ENCODE measurements around the gene ORAI2. TPM values are rescaled to one million over a fixed set of nuclear protein-coding genes. Genes with fewer than 3 reads are reported as not detected.

Gene ORAI2
- total and polyA plus RNA-seq, 9 donors = 3.2 to 18.9 (median 15.6) TPM

DNA sequence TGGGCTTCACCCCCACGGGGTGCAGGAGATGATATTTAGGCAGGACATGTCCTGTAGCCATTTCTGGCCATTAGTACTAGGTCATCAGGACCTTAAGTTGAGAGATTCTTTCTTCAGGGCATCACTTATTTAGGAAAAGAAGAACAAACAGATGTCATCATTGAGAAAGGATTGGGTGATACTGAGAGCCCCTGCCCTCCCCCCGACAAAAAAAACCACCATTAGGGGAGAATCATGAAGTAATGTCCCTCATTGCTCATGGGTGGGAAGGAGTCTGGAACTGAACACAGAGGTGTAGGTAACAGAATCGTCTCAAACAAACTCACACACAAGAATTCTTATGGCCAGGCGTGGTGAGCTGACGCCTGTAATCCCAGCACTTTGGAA lies 6.4 kb upstream of the ORAI2 start:
- TF ChIP-seq CTCF (IDR thresholded peaks at IDR 0.05) (no peak), POLR2A (IDR thresholded peaks at IDR 0.05) (no peak), EP300 (IDR thresholded peaks at IDR 0.05) (no peak)
- H3K27me3 ChIP-seq = no peaks in the 10 kb centered on the region
- intact Hi-C loops (cut with DNase I) = no loop called here
- WGBS, 3 donors = 80 to 85% (median 83%) methylated on average over 5 of the region's 5 CpGs
- no peaks in the 10 kb centered on the region for H3K36me3 ChIP-seq
- no peak overlapping the region for H3K27ac ChIP-seq
- H3K4me3 ChIP-seq = no peak overlapping the region
- no peak for DNase-seq
- H3K9me3 ChIP-seq = no peaks in the 10 kb centered on the region
- no peaks in the 10 kb centered on the region for H3K4me1 ChIP-seq (ENCODE audit: insufficient read depth)

DNA sequence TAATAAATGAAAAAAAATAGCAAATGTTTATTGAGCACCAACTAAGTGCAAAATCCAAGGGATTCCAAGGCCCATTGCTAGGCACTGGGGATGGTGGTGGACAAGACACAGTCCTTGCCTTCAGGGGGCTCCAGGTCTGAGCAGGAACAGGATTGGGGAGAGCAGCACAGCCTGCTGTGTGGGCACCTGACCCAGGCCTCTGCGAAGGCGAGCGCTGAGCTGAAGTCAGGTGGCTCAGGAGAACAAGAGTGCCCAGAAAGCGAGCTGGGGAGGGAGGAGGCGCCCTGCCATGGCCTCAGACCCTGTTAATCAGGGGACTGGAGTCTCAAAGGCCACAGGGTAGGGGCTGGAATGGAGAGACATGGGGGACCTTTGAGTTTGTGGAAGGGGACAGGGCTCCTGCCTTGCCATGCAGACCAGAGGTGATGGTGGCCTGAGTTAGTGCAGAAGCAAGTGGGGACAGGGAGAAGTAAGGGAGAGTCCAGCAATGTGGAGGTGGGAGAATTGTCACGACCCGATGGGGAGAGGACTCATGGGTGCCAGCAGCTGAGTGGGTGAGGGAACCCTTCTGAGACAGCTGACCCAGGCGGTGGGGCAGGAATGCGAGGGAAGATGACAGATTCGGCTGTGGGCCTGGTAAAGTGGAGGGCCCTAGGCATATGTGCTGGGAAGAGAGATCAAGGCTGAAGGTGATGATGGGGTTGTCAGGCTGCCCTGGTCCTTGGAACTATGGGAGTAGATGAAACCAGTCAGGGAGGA lies 4.1 kb upstream of the ORAI2 start:
- no peaks in the 10 kb centered on the region for H3K36me3 ChIP-seq
- H3K27me3 ChIP-seq = no peaks in the 10 kb centered on the region
- no peak overlapping the region for H3K27ac ChIP-seq
- H3K4me3 ChIP-seq = no peak overlapping the region
- DNase-seq = no peak
- H3K4me1 ChIP-seq (ENCODE audit: insufficient read depth) = peaks cover 3% of the 10 kb centered on the region
- TF ChIP-seq CTCF (IDR thresholded peaks at IDR 0.05) (no peak), EP300 (IDR thresholded peaks at IDR 0.05) (no peak), POLR2A (IDR thresholded peaks at IDR 0.05) (no peak)
- WGBS, 3 donors = 88 to 90% (median 89%) methylated on average over 10 of the region's 10 CpGs
- H3K9me3 ChIP-seq = no peaks in the 10 kb centered on the region
- intact Hi-C loops (cut with DNase I) = no loop called here

- intact Hi-C loops (cut with DNase I) = no loop called here
- no peak overlapping the region for H3K27ac ChIP-seq
- 47 to 58% (median 55%) methylated on average over 17 of the region's 17 CpGs for WGBS, 3 donors
- H3K27me3 ChIP-seq = no peaks in the 10 kb centered on the region
- peaks cover 5% of the 10 kb centered on the region for H3K4me1 ChIP-seq (ENCODE audit: insufficient read depth)
- no peak for DNase-seq
- no peaks in the 10 kb centered on the region for H3K36me3 ChIP-seq
- H3K9me3 ChIP-seq = no peaks in the 10 kb centered on the region
- TF ChIP-seq CTCF (IDR thresholded peaks at IDR 0.05) (no peak), EP300 (IDR thresholded peaks at IDR 0.05) (no peak), POLR2A (IDR thresholded peaks at IDR 0.05) (no peak)
- H3K4me3 ChIP-seq = no peak overlapping the region
These were observed 1.6 kb upstream of the ORAI2 start for GRCh38 chr7:102431617-102432298.

DNA sequence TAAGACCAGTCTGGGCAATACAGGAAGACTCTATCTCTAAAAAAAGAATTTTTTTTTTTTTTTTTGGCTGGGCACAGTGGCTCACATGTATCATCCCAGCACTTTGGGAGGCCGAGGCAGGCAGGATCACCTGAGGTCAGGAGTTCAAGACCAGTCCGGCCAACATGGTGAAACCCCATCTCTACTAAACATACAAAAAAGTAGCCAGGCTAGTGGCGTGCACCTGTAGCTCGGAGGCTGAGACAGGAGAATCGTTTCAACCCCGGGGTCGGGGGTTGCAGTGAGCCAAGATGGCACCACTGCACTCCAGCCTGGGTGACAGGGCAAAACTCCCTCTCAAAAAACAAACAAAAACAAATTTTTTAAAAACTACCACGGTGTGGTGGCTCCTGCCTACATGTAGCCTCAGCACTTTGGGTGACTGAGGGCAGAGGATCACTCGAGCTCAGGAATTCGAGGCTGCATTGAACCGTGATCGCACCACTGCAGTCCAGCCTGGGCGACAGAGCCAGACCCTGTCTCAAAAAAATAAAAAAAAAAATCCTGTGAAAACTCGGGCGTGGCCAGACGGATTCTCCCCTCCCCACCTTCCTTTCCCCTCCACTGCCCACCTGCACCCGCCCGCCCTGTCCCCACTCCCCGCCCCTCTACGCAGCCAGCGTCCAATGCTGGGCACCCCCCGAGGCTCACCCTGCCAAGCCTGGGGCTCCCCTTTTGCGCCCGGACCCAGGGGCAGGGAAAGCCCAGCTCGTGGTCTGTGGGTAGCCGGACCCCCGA lies 745 bp upstream of the ORAI2 start:
- Histone ChIP-seq H3K9me3 (no peaks in the 10 kb centered on the region), H3K36me3 (no peaks in the 10 kb centered on the region), H3K27me3 (no peaks in the 10 kb centered on the region), H3K4me3 (peak overlapping the region; percentile 78), H3K4me1 (ENCODE audit: insufficient read depth) (peaks cover 5% of the 10 kb centered on the region), H3K27ac (peak overlapping the region in 1 of 2 donors; percentile 55)
- WGBS, 3 donors = 20 to 28% (median 20%) methylated on average over 24 to 27 of the region's 27 CpGs
- intact Hi-C loops (cut with DNase I) = no loop called here
- DNase-seq = no peak
- TF ChIP-seq EP300 (IDR thresholded peaks at IDR 0.05) = no peak
- no peak for TF ChIP-seq POLR2A (IDR thresholded peaks at IDR 0.05)
- TF ChIP-seq CTCF (IDR thresholded peaks at IDR 0.05) = no peak
